Stomach (tissue), 9 donors: ENCODE data around the gene CD151. TPM values are rescaled to one million over a fixed set of nuclear protein-coding genes. Genes with fewer than 3 reads are reported as not detected.

Experiments used
- DNase-seq, 2 donors: peaks; one replicate each; pipeline versions ENCODE4 v3.0.0 to v3.0.0-alpha.2; 2013 to 2019
- H3K27ac ChIP-seq, 5 donors: fragments of 200-600 bp in 4 of 5; sonication (generic) in 4 of 5; one replicate each; pipeline ENCODE4 v1.5.1; 2013 to 2019; ENCODE audit warnings: mild to moderate bottlenecking in 1 of 5, moderate library complexity in 1 of 5
- H3K27me3 ChIP-seq, 3 donors: fragments of 200-600 bp; sonication (generic); one replicate each; pipeline ENCODE4 v1.5.1; 2017 to 2019; ENCODE audit warnings: mixed run types in 1 of 3
- H3K36me3 ChIP-seq, 4 donors: fragments of 200-600 bp; sonication (generic); 1 replicate in 3 of 4; 2 replicates in 1 of 4; pipeline ENCODE4 v1.5.1; 2016 to 2019
- H3K4me1 ChIP-seq, 4 donors: fragments of 200-600 bp; sonication (generic); one replicate each; pipeline ENCODE4 v1.5.1; 2016 to 2019
- H3K4me3 ChIP-seq, 4 donors: fragments of 200-600 bp; sonication (generic) in 3 of 4; one replicate each; pipeline ENCODE4 v1.5.1; 2016 to 2019; ENCODE audit warnings: mild to moderate bottlenecking in 1 of 4
- H3K9me3 ChIP-seq, 4 donors: fragments of 200-600 bp; sonication (generic); one replicate each; pipeline ENCODE4 v1.5.1; 2016 to 2019
- EP300 ChIP-seq: sonication (generic); formaldehyde crosslinking; IDR thresholded peaks from one replicate; pipeline ENCODE4 v1.6.1; 2017; ENCODE audit warnings: antibody characterized with exemption
- POLR2A ChIP-seq, 4 donors: fragments of 450-650 bp; IDR thresholded peaks; one replicate each; pipeline ENCODE4 v1.6.1; 2016; ENCODE audit warnings: antibody characterized with exemption in 4 of 4, control low read depth in 2 of 4, mild to moderate bottlenecking in 1 of 4, moderate library complexity in 1 of 4
- POLR2AphosphoS5 ChIP-seq, 3 donors: sonication (generic); formaldehyde crosslinking; IDR thresholded peaks; one replicate each; pipeline ENCODE4 v1.6.1; 2016; ENCODE audit warnings: antibody characterized with exemption in 3 of 3
- WGBS, 5 donors: extraction: QIAGEN DNeasy Blood & Tissue Kit in 3 of 5; methylation state at CpG; one replicate each; pipeline versions ENCODE4 v1.1.5 to v1.1.7; 2013 to 2018; 5-methylcytosine and 5-hydroxymethylcytosine counted together
- intact Hi-C: fragments of 100-400 bp; cut with DNase I; formaldehyde crosslinking; loops from one replicate; pipeline ENCODE4 v1.15.1; 2023; ENCODE audit warnings: low total_unique reads
- polyA plus RNA-seq, 3 donors: library from polyadenylated mRNA; stranded (reverse); fragments of 200-250 nt; gene quantifications; one replicate each; pipeline ENCODE4 v1.2.3, GENCODE V29; 2013
- total RNA-seq, 5 donors: library from RNA; depleted of rRNA; stranded (reverse); fragments of >200 nt; gene quantifications; one replicate each; pipeline versions ENCODE4 v1.1.0 to v1.2.3, GENCODE V29; 2014 to 2016
- TF ChIP-seq, protein P1 (sequence below), 7 experiments: fragments of 450-650 bp in 4 of 7; fragments of 200-600 bp in 3 of 7; sonication (generic) in 3 of 7; IDR thresholded peaks; one replicate each; pipeline ENCODE4 v1.5.1; 2016 to 2019; ENCODE audit warnings: antibody characterized with exemption in 7 of 7, control low read depth in 2 of 7, mild to moderate bottlenecking in 1 of 7
- donor health status: healthy with polysubstance abuse.
- donor health status: Bipolar disorder and iron deficiency.
- donor health status: healthy.

Gene CD151
- total and polyA plus RNA-seq, 8 donors: 66.7 to 293 (median 159) TPM

GRCh38 chr11:786235-787083, 46.3 kb upstream of the CD151 start:
- peaks cover 0 to 10% (median 5%) of the 10 kb centered on the region in 4 donors for H3K36me3 ChIP-seq
- no peak overlapping the region for H3K27ac ChIP-seq
- no peak overlapping the region for H3K4me3 ChIP-seq
- WGBS, 5 donors: 81 to 86% (median 84%) methylated on average over 20 to 24 of the region's 24 CpGs
- intact Hi-C loops: no loop called here
- DNase-seq: no peak
- H3K27me3 ChIP-seq: peaks cover 5 to 44% (median 23%) of the 10 kb centered on the region in 3 donors
- H3K9me3 ChIP-seq: no peaks in the 10 kb centered on the region
- H3K4me1 ChIP-seq: peaks cover 18 to 34% (median 23%) of the 10 kb centered on the region in 4 donors
- TF ChIP-seq POLR2A (IDR thresholded peaks at IDR 0.05) (no peak), POLR2AphosphoS5 (IDR thresholded peaks at IDR 0.05) (no peak), EP300 (no peak)
- TF ChIP-seq, protein P1, sequence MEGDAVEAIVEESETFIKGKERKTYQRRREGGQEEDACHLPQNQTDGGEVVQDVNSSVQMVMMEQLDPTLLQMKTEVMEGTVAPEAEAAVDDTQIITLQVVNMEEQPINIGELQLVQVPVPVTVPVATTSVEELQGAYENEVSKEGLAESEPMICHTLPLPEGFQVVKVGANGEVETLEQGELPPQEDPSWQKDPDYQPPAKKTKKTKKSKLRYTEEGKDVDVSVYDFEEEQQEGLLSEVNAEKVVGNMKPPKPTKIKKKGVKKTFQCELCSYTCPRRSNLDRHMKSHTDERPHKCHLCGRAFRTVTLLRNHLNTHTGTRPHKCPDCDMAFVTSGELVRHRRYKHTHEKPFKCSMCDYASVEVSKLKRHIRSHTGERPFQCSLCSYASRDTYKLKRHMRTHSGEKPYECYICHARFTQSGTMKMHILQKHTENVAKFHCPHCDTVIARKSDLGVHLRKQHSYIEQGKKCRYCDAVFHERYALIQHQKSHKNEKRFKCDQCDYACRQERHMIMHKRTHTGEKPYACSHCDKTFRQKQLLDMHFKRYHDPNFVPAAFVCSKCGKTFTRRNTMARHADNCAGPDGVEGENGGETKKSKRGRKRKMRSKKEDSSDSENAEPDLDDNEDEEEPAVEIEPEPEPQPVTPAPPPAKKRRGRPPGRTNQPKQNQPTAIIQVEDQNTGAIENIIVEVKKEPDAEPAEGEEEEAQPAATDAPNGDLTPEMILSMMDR (IDR thresholded peaks at IDR 0.05): no peak

- 87 to 90% (median 88%) methylated on average over 10 to 24 of the region's 24 CpGs for WGBS, 5 donors
- intact Hi-C loops: no loop called here
- TF ChIP-seq, protein P1 (IDR thresholded peaks at IDR 0.05): no peak
- TF ChIP-seq POLR2A (IDR thresholded peaks at IDR 0.05): no peak
- no peak for TF ChIP-seq EP300
- no peak for TF ChIP-seq POLR2AphosphoS5 (IDR thresholded peaks at IDR 0.05)
- Histone ChIP-seq H3K4me1 (peaks cover 18 to 30% (median 23%) of the 10 kb centered on the region in 4 donors), H3K9me3 (no peaks in the 10 kb centered on the region), H3K4me3 (no peak overlapping the region), H3K36me3 (peaks cover 5 to 17% (median 12%) of the 10 kb centered on the region in 4 donors), H3K27me3 (peaks cover 5 to 44% (median 23%) of the 10 kb centered on the region in 3 donors), H3K27ac (no peak overlapping the region)
- DNase-seq: no peak
Observed at GRCh38 chr11:787084-787675, 45.6 kb upstream of the CD151 start.

DNA sequence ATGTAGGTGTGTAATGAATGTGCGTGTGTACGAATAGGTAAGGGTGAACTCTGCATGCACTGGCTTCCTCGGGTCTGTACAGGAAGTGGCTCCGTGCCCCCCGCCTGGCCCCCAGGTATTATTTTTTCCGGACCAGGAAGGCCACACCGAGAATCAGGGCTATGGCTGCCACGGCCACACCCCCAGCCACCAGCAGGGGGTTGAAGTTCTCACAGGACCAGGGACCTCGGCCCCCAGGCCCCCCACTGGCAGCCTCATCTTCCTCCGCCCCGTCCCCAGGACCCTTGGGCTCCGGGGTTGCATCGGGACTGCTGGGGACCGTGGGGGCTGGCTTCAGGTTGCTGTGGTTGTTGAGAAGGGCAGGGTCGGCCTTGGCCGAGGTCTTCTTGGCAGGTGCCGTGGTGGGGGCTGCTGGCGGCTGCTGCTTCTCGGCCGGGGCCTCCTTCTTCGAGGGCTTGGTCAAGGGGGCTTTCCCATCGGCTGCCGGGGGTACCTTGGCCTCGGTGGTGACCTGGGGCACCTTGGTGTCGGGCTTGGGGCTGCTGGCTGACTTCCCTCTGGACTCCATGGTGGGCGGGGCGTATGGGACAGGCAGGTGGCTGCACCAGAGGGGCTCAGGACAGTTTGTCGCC, 44.6 kb upstream of the CD151 start:
- no peak for DNase-seq
- peaks cover 8 to 27% (median 22%) of the 10 kb centered on the region in 4 donors for H3K36me3 ChIP-seq
- WGBS, 5 donors: 32 to 77% (median 58%) methylated on average over 7 to 28 of the region's 28 CpGs
- H3K4me3 ChIP-seq: no peak overlapping the region
- no peaks in the 10 kb centered on the region for H3K9me3 ChIP-seq
- H3K27me3 ChIP-seq: peaks cover 5 to 44% (median 23%) of the 10 kb centered on the region in 3 donors
- no peak overlapping the region for H3K27ac ChIP-seq
- peaks cover 13 to 22% (median 16%) of the 10 kb centered on the region in 4 donors for H3K4me1 ChIP-seq
- TF ChIP-seq POLR2A (IDR thresholded peaks at IDR 0.05): no peak
- TF ChIP-seq, protein P1 (IDR thresholded peaks at IDR 0.05): no peak
- TF ChIP-seq POLR2AphosphoS5 (IDR thresholded peaks at IDR 0.05): no peak
- intact Hi-C loops: no loop called here
